ENCODE measurements around the gene PLEKHN1.
"Not testable (repeated sequence)": the region's sequence is repeated elsewhere in the genome, so short reads cannot be mapped to it uniquely, and the experiment has no call there.

- not testable (repeated sequence) for TF ChIP-seq POLR2AphosphoS5 (IDR thresholded peaks at IDR 0.05; ENCODE audit: borderline replicate concordance, low read depth, low read length); EZH2 (IDR thresholded peaks at IDR 0.05)
Measured at GRCh38 chr1:1012736-1013104, 46.4 kb downstream of the PLEKHN1 start.

All from SK-N-MC (cell line).